ENCODE data around the gene FKBP9.

GRCh38 chr7:32958046-32959025, 1.1 kb downstream of the FKBP9 start:
- no peak for TF ChIP-seq CTCF (optimal IDR thresholded peaks at IDR 0.05 in 1 of 3, IDR thresholded peaks at IDR 0.05 in 1 of 3, conservative IDR thresholded peaks at IDR 0.05 in 1 of 3; ENCODE audit: extremely low read depth in 1 of 3, insufficient read depth in 2 of 3, low read length in 3 of 3)
- no peak for TF ChIP-seq EZH2 (IDR thresholded peaks at IDR 0.05; ENCODE audit: low read length)

All from keratinocyte (primary cell).